ENCODE measurements around the gene TESMIN.

- no peak for TF ChIP-seq POLR2AphosphoS5 (IDR thresholded peaks at IDR 0.05; ENCODE audit: low read depth, low read length)
- no peak for TF ChIP-seq SPI1 (IDR thresholded peaks at IDR 0.05; ENCODE audit: low read depth, low read length)
- no peak for TF ChIP-seq POLR2A (IDR thresholded peaks at IDR 0.05; ENCODE audit: low read depth, low read length)
- no peak for TF ChIP-seq TAF1 (IDR thresholded peaks at IDR 0.05; ENCODE audit: low read depth, low read length)
- TF ChIP-seq PAX5 (IDR thresholded peaks at IDR 0.05; ENCODE audit: insufficient read depth, low read length, severe bottlenecking) = no peak
- no peak for TF ChIP-seq POU2F2 (IDR thresholded peaks at IDR 0.05; ENCODE audit: low read depth, low read length)
These were observed 29.2 kb downstream of the TESMIN start for GRCh38 chr11:68722143-68722542.
